Sciatic nerve (tissue), 2 donors: ENCODE data around the gene GBA2. TPM values are rescaled to one million over a fixed set of nuclear protein-coding genes. Genes with fewer than 3 reads are reported as not detected.

Experiments
- ATAC-seq: fragments of 200-7000 bp; cut with Tn5 transposase; one replicate; pipeline ENCODE4 v1.9.1; 2020; ENCODE audit warnings: mild to moderate bottlenecking, moderate library complexity
- DNase-seq: peaks from one replicate; pipeline ENCODE4 v3.0.0-alpha.2; 2020; ENCODE audit warnings: low spot score
- intact Hi-C: fragments of 100-400 bp; cut with DNase I; formaldehyde crosslinking; loops from one replicate; pipeline ENCODE4 v1.14.2; 2022
- total RNA-seq: library from RNA; stranded (reverse); fragmentation: NEBNext Ultra II Directional; extraction: Animal tissue kit (Norgen Biotek cat#: 25700); gene quantifications from one replicate; pipeline ENCODE4 v1.2.1, GENCODE V29; 2021
- donor health status: DM: no; HTN: no; CAD: no.
- donor health status: DM: no; HTN: no; CAD: no.

GBA2 gene
- total RNA-seq, 1 donor from 2014 or later, result 67.5 TPM

DNA sequence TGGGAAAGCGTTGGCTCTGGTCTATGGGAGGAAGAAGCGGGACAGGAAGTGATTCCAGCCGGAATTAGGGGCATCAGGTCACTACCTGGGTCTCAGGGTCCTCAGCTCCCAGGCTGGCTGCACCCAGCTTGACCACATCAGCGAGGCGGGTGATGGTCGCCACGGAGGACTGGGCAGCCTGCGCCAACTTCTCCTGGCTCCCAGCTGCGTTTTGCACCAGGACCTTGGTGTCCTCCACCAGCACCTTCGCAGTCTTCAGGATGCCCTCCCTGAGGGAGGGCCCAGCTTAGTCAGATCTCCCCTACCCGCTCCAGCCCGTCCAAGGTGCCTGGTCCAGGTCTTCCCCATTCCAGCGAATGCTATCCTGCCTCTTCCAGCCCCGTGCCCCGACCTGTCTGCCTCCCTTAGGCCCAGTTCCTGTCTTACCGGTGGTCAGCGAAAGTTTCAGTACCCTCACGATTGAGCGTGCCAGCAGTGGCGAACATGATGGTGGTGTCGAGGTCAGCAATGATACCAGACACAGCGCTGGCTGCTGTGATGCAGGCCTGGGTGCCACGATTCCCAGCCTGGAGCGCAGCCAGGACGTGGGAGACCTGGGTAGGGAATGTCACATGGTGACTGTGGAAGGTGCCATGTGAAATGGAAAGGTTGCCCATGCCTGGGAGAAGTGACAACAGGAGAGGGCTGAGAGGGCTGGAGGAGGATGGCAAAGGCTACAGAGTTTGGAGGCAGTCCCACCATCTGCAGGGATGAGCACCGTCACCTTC lies 44.9 kb downstream of the GBA2 start:
- intact Hi-C loops, result no loop called here
- no peak for DNase-seq
- peak; percentile 5 for ATAC-seq

DNA sequence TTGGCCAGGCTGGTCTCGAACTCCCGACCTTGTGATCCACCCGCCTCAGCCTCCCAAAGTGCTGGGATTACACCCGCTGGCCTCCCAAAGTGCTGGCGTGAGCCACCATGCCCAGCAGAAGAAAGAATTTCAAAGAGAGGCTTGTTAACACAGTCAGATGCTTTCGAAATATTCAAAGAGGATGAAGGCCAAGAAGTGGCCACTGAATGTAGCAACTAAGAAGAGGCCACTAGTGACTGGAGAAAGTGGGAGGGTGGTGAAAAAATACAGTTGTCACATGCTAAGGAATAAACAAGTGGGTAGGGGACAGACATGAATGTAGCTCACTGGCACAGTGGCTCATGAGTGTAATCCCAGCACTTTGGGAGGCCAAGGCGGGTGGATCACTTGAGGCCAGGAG lies 46.3 kb downstream of the GBA2 start:
- ATAC-seq, result no peak
- intact Hi-C loops, result no loop called here
- DNase-seq, result no peak

DNA sequence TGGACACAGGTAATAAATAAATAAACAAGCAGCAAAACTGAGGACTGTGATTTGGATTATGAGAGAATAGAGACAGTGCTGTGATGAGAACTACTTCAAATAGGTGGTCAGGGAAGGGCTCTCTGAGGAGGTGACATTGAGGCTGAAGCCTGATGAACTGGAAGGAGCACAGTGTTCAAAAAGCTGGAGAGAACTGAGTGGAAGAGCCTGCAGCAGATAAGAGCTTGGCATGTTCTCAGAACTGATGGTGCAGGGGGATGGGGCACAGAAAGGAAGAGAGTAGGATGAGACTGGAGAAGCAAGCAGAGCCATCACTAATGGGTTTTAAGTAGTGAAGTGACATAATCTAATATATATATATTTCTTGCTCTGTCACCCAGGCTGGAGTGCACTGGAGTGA lies 48.1 kb downstream of the GBA2 start:
- DNase-seq (no peak), ATAC-seq (no peak)
- intact Hi-C loops, result no loop called here

GRCh38 chr9:35700031-35700430 lies 49.0 kb downstream of the GBA2 start:
- no peak for DNase-seq
- no peak for ATAC-seq
- intact Hi-C loops, result no loop called here

GRCh38 chr9:35698231-35698630 lies 50.8 kb downstream of the GBA2 start:
- intact Hi-C loops, result no loop called here
- no peak for DNase-seq
- no peak for ATAC-seq

GRCh38 chr9:35697486-35697885 lies 51.5 kb downstream of the GBA2 start:
- no peak for DNase-seq
- intact Hi-C loops, result no loop called here
- ATAC-seq, result peak; percentile 25

- intact Hi-C loops, result no loop called here
- peak; percentile 73 for ATAC-seq
- DNase-seq, result no peak
Observed at GRCh38 chr9:35696520-35697215, 52.4 kb downstream of the GBA2 start.

DNA sequence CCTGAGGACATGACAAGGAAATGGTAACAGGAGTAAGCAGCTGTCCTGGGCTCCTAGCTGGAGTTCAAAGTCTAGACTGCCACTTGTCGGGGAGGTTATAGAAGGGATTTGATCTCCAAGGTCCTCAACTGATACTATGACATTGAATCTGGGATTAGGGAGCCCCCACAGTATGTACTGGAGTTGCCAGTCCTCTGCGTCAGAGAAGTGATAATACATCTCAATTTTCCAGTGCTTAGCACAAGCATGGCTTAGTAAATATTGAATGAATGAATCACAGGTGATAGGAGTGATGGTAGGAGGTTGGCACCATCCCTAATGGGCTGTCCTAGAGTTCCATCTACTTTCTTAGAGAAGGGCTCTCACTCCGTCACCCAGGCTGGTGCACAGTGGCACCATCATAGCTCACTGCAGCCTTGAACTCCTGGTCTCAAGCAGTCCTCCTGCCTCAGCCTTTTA lies 53.1 kb downstream of the GBA2 start:
- intact Hi-C loops, result no loop called here
- DNase-seq (no peak), ATAC-seq (no peak)

GRCh38 chr9:35691757-35692301 lies 57.2 kb downstream of the GBA2 start:
- intact Hi-C loops, result no loop called here
- ATAC-seq, result no peak
- no peak for DNase-seq

GRCh38 chr9:35691334-35691650 lies 57.7 kb downstream of the GBA2 start:
- no peak for DNase-seq
- ATAC-seq, result no peak
- intact Hi-C loops, result no loop called here

GRCh38 chr9:35690614-35691333 lies 58.3 kb downstream of the GBA2 start:
- intact Hi-C loops, result no loop called here
- peak; percentile 87 for DNase-seq
- peak; percentile 74 for ATAC-seq

DNA sequence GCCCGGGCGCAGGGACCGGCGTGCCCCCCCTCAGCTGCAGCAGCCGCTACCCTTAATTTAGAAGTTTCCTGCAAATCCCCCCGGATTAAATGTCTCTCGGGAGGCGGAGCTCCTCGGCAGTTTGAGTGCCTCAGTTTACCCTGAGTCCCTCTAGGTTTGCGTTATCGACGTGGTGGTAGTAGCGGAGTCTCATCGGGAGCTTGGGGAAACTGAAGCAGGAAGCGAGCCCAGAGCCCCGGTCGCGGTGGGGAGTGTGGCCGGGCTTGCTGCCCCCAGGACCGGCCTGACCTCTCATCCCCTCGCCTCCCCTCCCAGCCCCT lies 58.8 kb downstream of the GBA2 start:
- no peak for DNase-seq
- ATAC-seq, result no peak
- intact Hi-C loops, result no loop called here

DNA sequence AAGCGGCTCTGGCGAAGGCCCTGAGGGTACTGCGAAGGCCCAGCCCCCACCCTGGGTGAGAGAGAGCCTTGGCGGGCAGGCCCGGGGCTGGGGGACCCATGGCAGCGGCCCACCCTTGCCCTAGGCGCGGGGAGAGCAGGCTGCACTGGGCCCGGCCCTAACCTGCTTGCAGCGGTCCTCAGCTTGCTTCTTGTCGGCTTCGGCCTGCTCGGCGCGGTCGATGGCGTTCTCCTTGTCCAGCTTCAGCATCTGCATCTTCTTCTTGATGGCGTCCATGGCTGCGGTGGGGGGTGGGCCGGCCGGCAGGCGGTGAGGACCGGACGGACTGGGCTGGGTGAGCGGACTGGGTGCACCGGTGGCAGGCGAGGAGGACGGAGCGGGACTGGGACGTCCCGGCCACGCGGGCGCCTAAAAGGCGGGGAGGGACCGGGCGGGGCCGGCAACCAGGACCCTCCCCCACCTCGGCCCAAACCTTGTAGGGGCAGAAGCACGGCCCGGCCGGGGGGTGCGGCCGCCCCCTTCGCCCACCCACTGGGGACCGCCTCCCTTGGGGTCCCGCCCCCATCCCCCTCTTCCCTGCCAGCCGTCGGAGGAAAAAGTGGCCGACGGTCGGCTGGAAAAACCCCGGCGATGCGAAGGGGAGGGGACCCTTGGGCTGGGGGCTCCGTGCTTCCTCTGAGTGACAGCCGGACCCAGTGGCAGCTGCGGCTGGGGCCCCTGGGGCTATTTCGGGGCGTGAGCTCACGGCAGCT lies 59.3 kb downstream of the GBA2 start, which contains the start of gene TPM2:
TSS of gene TPM2 (minus strand) at position 384 of the 752 bp plus-strand sequence. CDS start at position 276, 108 bp downstream.
- intact Hi-C loops, result no loop called here
- DNase-seq (peak; percentile 76), ATAC-seq (peak; percentile 52)

DNA sequence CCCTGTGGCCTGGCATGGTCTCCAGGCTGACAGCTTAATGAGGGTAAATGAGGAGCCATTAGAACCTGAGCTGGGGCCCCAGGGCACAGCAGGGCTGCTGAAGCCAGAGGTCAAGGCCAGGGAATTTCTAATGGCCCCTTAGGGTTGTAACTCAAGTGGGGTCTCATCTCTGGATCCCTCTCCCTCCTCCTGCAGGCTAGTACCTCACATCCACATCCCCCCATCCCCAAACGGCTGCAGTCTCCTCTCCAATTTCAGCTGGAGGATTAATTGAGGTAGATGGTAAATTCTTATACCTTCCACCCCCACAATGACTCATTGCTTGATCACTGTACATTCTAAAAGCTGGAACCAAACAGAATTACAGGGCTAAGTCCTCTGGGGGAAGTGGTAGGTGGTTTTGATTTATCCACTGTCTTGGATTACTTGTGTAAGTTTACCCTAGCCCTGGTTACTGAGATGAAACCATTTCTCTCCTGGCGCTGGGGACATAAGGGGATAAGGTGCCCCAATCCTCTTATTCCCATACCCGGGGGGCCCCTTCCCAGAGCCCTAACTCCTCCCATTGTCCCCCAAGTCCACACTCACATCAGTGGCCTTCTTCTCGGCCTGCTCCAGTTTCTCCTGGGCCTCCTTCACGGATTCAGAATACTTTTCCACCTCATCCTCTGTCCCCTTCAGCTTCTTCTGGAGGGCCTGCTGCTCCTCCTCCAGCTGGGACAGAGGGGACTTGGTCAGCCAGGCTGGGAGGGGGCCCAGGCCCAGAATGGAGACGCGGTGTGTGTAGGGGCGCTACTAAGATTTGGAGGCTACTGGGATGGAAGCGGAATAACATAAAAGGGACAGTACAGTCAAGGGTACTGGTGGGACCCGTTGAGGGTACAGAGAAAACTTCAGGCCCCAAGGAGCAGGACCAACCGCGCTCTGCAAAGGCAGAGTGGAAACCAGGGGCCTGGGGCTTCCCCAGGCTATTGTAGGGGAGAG lies 60.2 kb downstream of the GBA2 start:
- intact Hi-C loops, result no loop called here
- ATAC-seq (no peak), DNase-seq (no peak)

- DNase-seq, result no peak
- ATAC-seq, result no peak
- intact Hi-C loops, result no loop called here
Observed at GRCh38 chr9:35687972-35688557, 61.0 kb downstream of the GBA2 start.

- intact Hi-C loops, result no loop called here
Observed at GRCh38 chr9:35687306-35687705, 61.7 kb downstream of the GBA2 start.

More at GRCh38 chr9:35687306-35687705, 61.7 kb downstream of the GBA2 start:
- DNase-seq (no peak), ATAC-seq (no peak)
